Calu3 (cell line): Measurements from ENCODE around the gene SRRM2. TPM values are rescaled to one million over a fixed set of nuclear protein-coding genes. Genes with fewer than 3 reads are reported as not detected.

Source experiments
- BruUV-seq: library from RNA; stranded (reverse); fragments of 400-500 nt; replicated peaks from 2 replicates; lab custom pipeline; 2021; lab: Mats Ljungman, UMichigan
- CTCF ChIA-PET: fragments of 300-600 bp; sonication (Branson Sonifier 250); formaldehyde crosslinking; loops from one replicate; lab custom pipeline; 2022; ENCODE audit warnings: antibody characterized with exemption; lab: Charles Lee
- DNase-seq: peaks from one replicate; pipeline ENCODE4 v3.0.0; 2022
- H3K27ac Mint-ChIP-seq: one replicate; pipeline ENCODE4 v1.8.0; 2022; ENCODE audit warnings: mixed read lengths; ENCODE audit not compliant: unreplicated experiment
- H3K27me3 Mint-ChIP-seq: one replicate; pipeline ENCODE4 v1.8.0; 2022; ENCODE audit warnings: mixed read lengths; ENCODE audit not compliant: unreplicated experiment
- H3K36me3 Mint-ChIP-seq: one replicate; pipeline ENCODE4 v1.8.0; 2022; ENCODE audit warnings: mild to moderate bottlenecking, moderate library complexity, mixed read lengths; ENCODE audit not compliant: insufficient read depth, unreplicated experiment
- H3K4me1 Mint-ChIP-seq: one replicate; pipeline ENCODE4 v1.8.0; 2022; ENCODE audit warnings: mild to moderate bottlenecking, low read depth, mixed read lengths; ENCODE audit not compliant: unreplicated experiment
- H3K4me3 Mint-ChIP-seq: one replicate; pipeline ENCODE4 v1.8.0; 2022; ENCODE audit warnings: mild to moderate bottlenecking, low read depth, moderate library complexity, mixed read lengths; ENCODE audit not compliant: unreplicated experiment
- H3K9me3 Mint-ChIP-seq: one replicate; pipeline ENCODE4 v1.8.0; 2022; ENCODE audit warnings: low read depth, mixed read lengths; ENCODE audit not compliant: unreplicated experiment
- CTCF ChIP-seq: fragments of 200-600 bp; IDR thresholded peaks from one replicate; pipeline ENCODE4 v1.8.0; 2022; ENCODE audit warnings: antibody characterized with exemption; ENCODE audit not compliant: unreplicated experiment
- intact Hi-C: fragments of 100-400 bp; cut with micrococcal nuclease; formaldehyde crosslinking; loops from one replicate; pipeline ENCODE4 v1.10.0; 2022; ENCODE audit not compliant: unreplicated experiment
- total RNA-seq: library from RNA; stranded (reverse); gene quantifications from 2 replicates; pipeline ENCODE4 v1.2.3, GENCODE V29; 2022

SRRM2 gene
- total RNA-seq, 1 experiment from 2014 or later = 905 TPM

GRCh38 chr16:2742323-2743006, 10.0 kb upstream of the SRRM2 start:
- Mint-ChIP-seq H3K27ac (no peak overlapping the region), H3K36me3 (no peaks in the 10 kb centered on the region), H3K4me1 (no peaks in the 10 kb centered on the region), H3K27me3 (peaks cover 40% of the 10 kb centered on the region), H3K4me3 (no peak overlapping the region), H3K9me3 (no peaks in the 10 kb centered on the region)
- intact Hi-C loops = no loop called here
- CTCF ChIA-PET = no interaction called here
- DNase-seq = no peak
- TF ChIP-seq CTCF = no peak
- BruUV-seq = no TSS peak

GRCh38 chr16:2743007-2743810, 9.2 kb upstream of the SRRM2 start:
- Mint-ChIP-seq H3K4me1 (no peaks in the 10 kb centered on the region), H3K27me3 (peaks cover 40% of the 10 kb centered on the region), H3K27ac (no peak overlapping the region), H3K4me3 (no peak overlapping the region), H3K9me3 (no peaks in the 10 kb centered on the region), H3K36me3 (peaks cover 4% of the 10 kb centered on the region)
- no peak for DNase-seq
- BruUV-seq = no TSS peak
- no peak for TF ChIP-seq CTCF
- intact Hi-C loops = no loop called here
- CTCF ChIA-PET = no interaction called here

GRCh38 chr16:2744711-2745110, 7.7 kb upstream of the SRRM2 start:
- CTCF ChIA-PET = no interaction called here
- no peak for TF ChIP-seq CTCF
- DNase-seq = no peak
- intact Hi-C loops = no loop called here
- Mint-ChIP-seq H3K9me3 (no peaks in the 10 kb centered on the region), H3K4me3 (no peak overlapping the region), H3K27ac (no peak overlapping the region), H3K36me3 (peaks cover 5% of the 10 kb centered on the region), H3K27me3 (peaks cover 39% of the 10 kb centered on the region), H3K4me1 (no peaks in the 10 kb centered on the region)
- BruUV-seq = no TSS peak

- H3K27me3 Mint-ChIP-seq = peaks cover 33% of the 10 kb centered on the region
Measured at GRCh38 chr16:2745116-2745890, 7.1 kb upstream of the SRRM2 start.

More at GRCh38 chr16:2745116-2745890, 7.1 kb upstream of the SRRM2 start:
- BruUV-seq = no TSS peak
- no peaks in the 10 kb centered on the region for H3K4me1 Mint-ChIP-seq
- CTCF ChIA-PET = interaction anchor here (1.1 kb wide), 1 partner anchor 38 kb away, joined by 3 read pairs; no protein-coding TSS in a partner anchor
- no peak for DNase-seq
- no peak overlapping the region for H3K27ac Mint-ChIP-seq
- H3K36me3 Mint-ChIP-seq = peaks cover 5% of the 10 kb centered on the region
- intact Hi-C loops = no loop called here
- no peak overlapping the region for H3K4me3 Mint-ChIP-seq
- no peaks in the 10 kb centered on the region for H3K9me3 Mint-ChIP-seq
- no peak for TF ChIP-seq CTCF
